ENCODE data around the gene PLA2G4C. TPM values are rescaled to one million over a fixed set of nuclear protein-coding genes. Genes with fewer than 3 reads are reported as not detected.

PLA2G4C gene
- total and polyA plus RNA-seq, 2 donors from 2014 or later, result 11.0 to 16.5 TPM

DNA sequence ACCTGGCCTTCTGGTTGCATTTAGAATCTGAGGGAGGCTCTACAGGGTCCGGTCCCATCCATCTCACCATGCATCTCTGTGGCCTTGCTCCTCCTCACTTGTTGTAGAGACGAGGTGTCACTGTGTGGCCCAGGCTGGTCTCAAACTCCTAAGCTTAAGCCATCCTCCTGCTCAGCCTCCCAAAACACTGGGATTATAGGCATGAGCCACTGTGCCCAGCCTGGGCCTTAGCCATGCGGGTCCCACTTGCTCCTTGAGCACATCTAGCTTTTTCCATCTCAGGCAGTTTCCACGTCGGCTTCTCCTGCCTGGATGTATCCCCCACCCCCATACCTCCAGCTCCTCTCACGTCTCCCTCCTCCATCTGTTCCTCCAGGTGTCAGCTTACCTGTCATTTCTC is 106.4 kb downstream of the PLA2G4C start:
- FAIRE-seq (no peak), DNase-seq (no peak)
- H3K4me1 ChIP-seq (ENCODE audit: control insufficient read depth in 2 of 3, insufficient read depth in 2 of 3, low read depth in 1 of 3, low read length in 3 of 3), result no peaks in the 10 kb centered on the region
- H3K9ac ChIP-seq (ENCODE audit: low read length in 3 of 3), result no peak overlapping the region
- H3K9me3 ChIP-seq (ENCODE audit: control insufficient read depth in 2 of 3, insufficient read depth in 1 of 3, low read length in 3 of 3), result peaks cover 0 to 4% (median 0%) of the 10 kb centered on the region in 3 donors
- intact Hi-C loops (cut with DNase I), result no loop called here
- no peaks in the 10 kb centered on the region for H3K27me3 ChIP-seq (ENCODE audit: control insufficient read depth, insufficient read depth, low read length)
- H3K4me3 ChIP-seq (ENCODE audit: low read length in 3 of 3), result no peak overlapping the region
- H3K36me3 ChIP-seq (ENCODE audit: control insufficient read depth in 2 of 3, insufficient read depth in 3 of 3, low read length in 3 of 3), result no peaks in the 10 kb centered on the region
- H3K27ac ChIP-seq (ENCODE audit: low read depth in 2 of 2, low read length in 2 of 2), result no peak overlapping the region
- no peak for TF ChIP-seq CTCF (IDR thresholded peaks at IDR 0.05; ENCODE audit: borderline replicate concordance, extremely low read depth, insufficient read depth)

DNA sequence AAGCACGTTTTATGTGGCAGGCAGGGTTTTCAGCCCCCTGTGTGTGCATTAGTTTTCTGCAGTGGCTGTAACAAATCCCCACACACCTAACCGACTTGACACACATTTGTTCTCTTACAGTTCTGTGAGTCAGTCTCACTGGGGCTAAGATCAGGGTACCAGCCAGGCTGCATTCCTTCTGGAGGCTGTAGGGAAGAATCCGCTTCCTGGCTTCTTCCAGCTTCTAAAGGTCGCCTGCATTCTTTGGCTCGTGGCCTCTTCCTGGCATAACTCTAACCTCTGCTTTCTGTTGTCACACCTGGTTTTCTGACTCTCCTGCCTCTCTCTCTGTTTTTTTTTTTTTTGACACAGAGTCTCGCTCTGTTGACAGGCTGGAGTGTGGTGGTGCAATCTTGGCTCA is 109.8 kb downstream of the PLA2G4C start:
- no peaks in the 10 kb centered on the region for H3K27me3 ChIP-seq (ENCODE audit: control insufficient read depth, insufficient read depth, low read length)
- DNase-seq (no peak), FAIRE-seq (no peak)
- no peaks in the 10 kb centered on the region for H3K4me1 ChIP-seq (ENCODE audit: control insufficient read depth in 2 of 3, insufficient read depth in 2 of 3, low read depth in 1 of 3, low read length in 3 of 3)
- no peak overlapping the region for H3K9ac ChIP-seq (ENCODE audit: low read length in 3 of 3)
- no peak overlapping the region for H3K4me3 ChIP-seq (ENCODE audit: low read length in 3 of 3)
- no peaks in the 10 kb centered on the region for H3K36me3 ChIP-seq (ENCODE audit: control insufficient read depth in 2 of 3, insufficient read depth in 3 of 3, low read length in 3 of 3)
- intact Hi-C loops (cut with DNase I), result no loop called here
- H3K9me3 ChIP-seq (ENCODE audit: control insufficient read depth in 2 of 3, insufficient read depth in 1 of 3, low read length in 3 of 3), result peaks cover 0 to 4% (median 0%) of the 10 kb centered on the region in 3 donors
- H3K27ac ChIP-seq (ENCODE audit: low read depth in 2 of 2, low read length in 2 of 2), result no peak overlapping the region
- TF ChIP-seq CTCF (IDR thresholded peaks at IDR 0.05; ENCODE audit: borderline replicate concordance, extremely low read depth, insufficient read depth), result no peak

DNA sequence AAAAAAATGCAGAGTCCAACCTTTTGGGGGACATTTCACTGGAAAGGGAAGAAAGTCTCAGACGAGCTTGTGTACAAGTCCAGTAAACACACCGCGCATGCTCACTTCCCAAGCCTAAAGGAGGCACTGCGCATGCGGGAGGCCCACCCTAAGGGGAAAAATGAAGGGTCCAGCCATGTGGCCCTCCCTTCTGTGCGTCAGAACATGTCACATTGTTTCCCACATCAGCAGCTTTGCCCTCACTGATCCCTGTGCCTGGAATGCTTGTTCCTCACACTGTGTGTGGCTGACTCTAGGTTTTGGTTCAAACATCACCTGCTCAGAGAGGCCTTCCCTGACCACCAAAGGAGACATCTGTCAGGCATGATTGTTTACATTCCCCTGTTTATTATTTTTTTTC is 111.8 kb downstream of the PLA2G4C start:
- no peak for TF ChIP-seq CTCF (IDR thresholded peaks at IDR 0.05; ENCODE audit: borderline replicate concordance, extremely low read depth, insufficient read depth)
- H3K4me3 ChIP-seq (ENCODE audit: low read length in 3 of 3), result no peak overlapping the region
- H3K36me3 ChIP-seq (ENCODE audit: control insufficient read depth in 2 of 3, insufficient read depth in 3 of 3, low read length in 3 of 3), result no peaks in the 10 kb centered on the region
- no peaks in the 10 kb centered on the region for H3K27me3 ChIP-seq (ENCODE audit: control insufficient read depth, insufficient read depth, low read length)
- FAIRE-seq (no peak), DNase-seq (no peak)
- H3K27ac ChIP-seq (ENCODE audit: low read depth in 2 of 2, low read length in 2 of 2), result no peak overlapping the region
- intact Hi-C loops (cut with DNase I), result no loop called here
- H3K4me1 ChIP-seq (ENCODE audit: control insufficient read depth in 2 of 3, insufficient read depth in 2 of 3, low read depth in 1 of 3, low read length in 3 of 3), result no peaks in the 10 kb centered on the region
- peaks cover 0 to 4% (median 0%) of the 10 kb centered on the region in 3 donors for H3K9me3 ChIP-seq (ENCODE audit: control insufficient read depth in 2 of 3, insufficient read depth in 1 of 3, low read length in 3 of 3)
- H3K9ac ChIP-seq (ENCODE audit: low read length in 3 of 3), result no peak overlapping the region

Other genes with a start within 250 kb of the PLA2G4C start
- gene SULT2A1, start 224.5 kb downstream of the PLA2G4C start, total RNA-seq, result not detected
- gene SULT2A1, start 224.5 kb downstream of the PLA2G4C start, polyA plus RNA-seq (ENCODE audit: insufficient read depth, low read depth, low replicate concordance), result not detected
- gene BSPH1, start 118.6 kb downstream of the PLA2G4C start, total RNA-seq, result not detected
- gene BSPH1, start 118.6 kb downstream of the PLA2G4C start, polyA plus RNA-seq (ENCODE audit: insufficient read depth, low read depth, low replicate concordance), result not detected
- not detected for gene ELSPBP1, start 116.2 kb downstream of the PLA2G4C start, total RNA-seq
- not detected for gene ELSPBP1, start 116.2 kb downstream of the PLA2G4C start, polyA plus RNA-seq (ENCODE audit: insufficient read depth, low read depth, low replicate concordance)
- not detected for gene CABP5, start 66.7 kb downstream of the PLA2G4C start, total RNA-seq
- gene CABP5, start 66.7 kb downstream of the PLA2G4C start, polyA plus RNA-seq (ENCODE audit: insufficient read depth, low read depth, low replicate concordance), result not detected
- gene LIG1, start 59.5 kb upstream of the PLA2G4C start, total RNA-seq, result 25.9 TPM
- 14.0 TPM for gene LIG1, start 59.5 kb upstream of the PLA2G4C start, polyA plus RNA-seq (ENCODE audit: insufficient read depth, low read depth, low replicate concordance)
- 7.8 TPM for gene ZSWIM9, start 59.9 kb upstream of the PLA2G4C start, total RNA-seq
- 5.5 TPM for gene ZSWIM9, start 59.9 kb upstream of the PLA2G4C start, polyA plus RNA-seq (ENCODE audit: insufficient read depth, low read depth, low replicate concordance)
- gene CARD8, start 145.1 kb upstream of the PLA2G4C start, total RNA-seq, result 53.1 TPM
- gene CARD8, start 145.1 kb upstream of the PLA2G4C start, polyA plus RNA-seq (ENCODE audit: insufficient read depth, low read depth, low replicate concordance), result 11.4 TPM
- 1.2 TPM for gene ZNF114, start 159.3 kb upstream of the PLA2G4C start, total RNA-seq
- 0.17 TPM for gene ZNF114, start 159.3 kb upstream of the PLA2G4C start, polyA plus RNA-seq (ENCODE audit: insufficient read depth, low read depth, low replicate concordance)
- gene EMP3, start 214.7 kb upstream of the PLA2G4C start, total RNA-seq, result 78.6 TPM
- 75.9 TPM for gene EMP3, start 214.7 kb upstream of the PLA2G4C start, polyA plus RNA-seq (ENCODE audit: insufficient read depth, low read depth, low replicate concordance)

Measured in kidney (tissue), 14 donors.